Amniotic epithelial cell (primary cell): ENCODE data around the gene SDF2L1.
A peak's percentile ranks its signal among the peaks of the same experiment; 100 is the strongest.

ENCODE experiments used
- DNase-seq: peaks from one replicate; pipeline ENCODE4 v3.0.0-alpha.2; 2010; ENCODE audit warnings: low read depth

SDF2L1 gene

GRCh38 chr22:21622011-21622918, 19.8 kb upstream of the SDF2L1 start:
- DNase-seq: no peak

GRCh38 chr22:21622919-21623647, 19.0 kb upstream of the SDF2L1 start:
- no peak for DNase-seq

DNA sequence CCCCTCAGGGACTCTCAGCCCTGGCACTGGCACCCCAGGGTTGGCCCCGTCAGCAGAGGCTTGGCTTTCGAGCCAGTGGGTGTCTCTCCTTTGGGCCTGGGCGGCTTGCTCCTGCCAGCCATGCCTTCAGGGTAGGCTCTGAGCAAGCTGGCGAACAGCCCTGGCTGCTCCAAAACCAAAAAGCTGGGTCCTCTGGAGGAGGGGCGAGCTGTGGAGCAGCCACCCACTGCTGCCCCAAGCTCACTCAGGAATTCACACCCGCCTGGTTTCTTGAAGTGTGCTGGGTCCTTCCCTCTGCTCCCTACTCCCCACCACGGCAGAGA, 18.5 kb upstream of the SDF2L1 start:
- no peak for DNase-seq

DNA sequence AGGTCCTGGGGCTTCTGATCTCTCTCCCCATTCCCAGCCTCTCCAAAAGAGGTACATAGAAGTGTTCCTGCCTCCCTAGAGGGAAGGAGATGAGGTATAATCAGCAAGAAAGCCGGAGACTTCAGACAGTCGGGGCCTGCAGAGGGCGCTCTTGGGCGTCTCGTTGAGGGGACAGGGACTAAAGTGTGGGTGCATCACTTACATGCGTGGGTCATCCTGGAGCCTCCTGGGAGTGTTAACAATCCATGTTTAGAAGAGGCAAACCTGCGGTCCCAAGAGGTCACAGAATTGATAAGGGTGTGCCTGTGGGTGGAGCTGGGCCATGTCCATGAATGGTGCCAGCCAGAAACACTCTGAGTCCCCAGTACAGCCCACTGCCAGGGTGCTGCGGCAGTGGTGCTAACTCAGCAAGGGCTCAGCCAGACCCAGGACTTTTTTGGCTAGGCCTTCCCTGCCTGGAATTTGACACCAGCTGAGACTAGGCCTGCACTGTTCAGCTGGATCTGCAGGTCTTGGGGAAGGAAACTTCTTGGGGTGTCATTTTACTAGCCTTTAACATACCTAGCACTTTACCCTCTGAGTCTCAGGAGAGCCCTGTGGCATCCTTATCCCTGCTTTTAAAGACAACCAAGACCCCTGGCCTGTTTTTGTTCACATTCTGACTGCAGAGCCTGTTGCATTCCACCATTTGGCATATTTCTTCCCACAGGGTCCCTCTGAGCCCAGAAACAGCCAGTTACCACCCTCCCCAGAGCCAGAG, 17.8 kb upstream of the SDF2L1 start:
- no peak for DNase-seq

- DNase-seq: no peak
These were observed 17.0 kb upstream of the SDF2L1 start for GRCh38 chr22:21624880-21625791.

GRCh38 chr22:21626073-21626734, 15.9 kb upstream of the SDF2L1 start:
- no peak for DNase-seq

- DNase-seq: no peak
These were observed 15.2 kb upstream of the SDF2L1 start for GRCh38 chr22:21626735-21627469.

- no peak for DNase-seq
These were observed 13.5 kb upstream of the SDF2L1 start for GRCh38 chr22:21628386-21629254.

- peak; percentile 87 for DNase-seq
These were observed 12.6 kb upstream of the SDF2L1 start, which contains the start of gene YDJC for GRCh38 chr22:21629255-21630149. TSS of gene YDJC (minus strand) at chr22:21630022. CDS start at chr22:21630014, 8 bp downstream.

- DNase-seq: no peak
These were observed 11.1 kb upstream of the SDF2L1 start for GRCh38 chr22:21631025-21631424.

DNA sequence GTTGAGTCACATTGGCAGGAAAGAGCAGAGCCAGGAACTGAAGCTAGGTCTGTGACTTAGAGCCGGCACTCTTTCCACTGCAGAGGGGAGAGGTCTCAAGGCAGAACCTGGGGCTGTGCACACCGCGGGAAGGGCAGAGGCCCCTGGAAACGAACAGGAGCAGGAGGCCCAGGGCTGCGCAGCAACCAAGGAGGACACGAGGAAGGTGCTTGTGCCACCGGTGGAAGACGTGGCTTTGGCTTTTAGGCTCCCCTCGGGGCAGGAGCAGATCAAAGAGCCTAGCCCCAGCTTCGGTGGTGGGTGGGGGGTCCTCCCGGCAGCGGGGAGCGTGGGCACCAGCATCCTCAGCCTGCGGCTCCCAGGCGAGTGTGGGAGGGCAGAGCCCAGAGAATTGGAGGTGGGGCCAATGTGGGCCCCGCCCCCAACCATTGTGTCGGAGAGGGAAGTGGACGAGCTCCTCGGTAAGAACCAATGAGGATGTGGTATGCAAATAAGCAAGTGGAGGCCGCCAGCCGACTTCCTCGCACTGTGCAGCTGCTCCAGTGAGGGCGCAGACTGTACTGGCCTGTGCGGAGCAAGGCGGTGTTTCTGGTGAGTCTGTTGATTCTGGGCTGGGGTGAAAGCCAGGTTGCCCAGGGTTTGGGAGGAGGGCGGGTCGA, 9.7 kb upstream of the SDF2L1 start, which contains the start of gene CCDC116:
CCDC116 (plus strand) TSS at position 524 of the 659 bp plus-strand sequence. CDS start 422 bp downstream, outside the sequence.
- no peak for DNase-seq

DNA sequence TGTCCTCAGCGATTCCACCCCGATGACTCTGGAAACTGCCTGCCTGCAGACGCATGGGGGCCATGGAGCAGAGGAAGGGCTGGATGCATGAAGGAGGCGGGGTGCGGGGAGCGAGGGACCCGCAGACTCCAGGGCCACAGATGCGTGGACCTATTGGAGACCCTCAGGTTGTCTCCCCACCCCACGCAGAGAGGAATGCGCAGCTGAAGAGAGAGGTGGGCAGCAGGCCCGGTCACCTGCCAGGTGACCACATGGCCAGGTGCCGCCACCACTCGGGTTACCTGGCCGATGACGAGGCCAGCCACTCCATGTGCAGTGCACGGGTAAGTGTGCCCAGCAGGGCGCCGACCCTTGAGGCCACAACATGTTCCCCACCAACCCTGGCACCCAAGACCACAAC, 9.2 kb upstream of the SDF2L1 start:
- DNase-seq: no peak

GRCh38 chr22:21633481-21633880, 8.6 kb upstream of the SDF2L1 start:
- DNase-seq: no peak

GRCh38 chr22:21634081-21634480, 8.0 kb upstream of the SDF2L1 start:
- no peak for DNase-seq

DNA sequence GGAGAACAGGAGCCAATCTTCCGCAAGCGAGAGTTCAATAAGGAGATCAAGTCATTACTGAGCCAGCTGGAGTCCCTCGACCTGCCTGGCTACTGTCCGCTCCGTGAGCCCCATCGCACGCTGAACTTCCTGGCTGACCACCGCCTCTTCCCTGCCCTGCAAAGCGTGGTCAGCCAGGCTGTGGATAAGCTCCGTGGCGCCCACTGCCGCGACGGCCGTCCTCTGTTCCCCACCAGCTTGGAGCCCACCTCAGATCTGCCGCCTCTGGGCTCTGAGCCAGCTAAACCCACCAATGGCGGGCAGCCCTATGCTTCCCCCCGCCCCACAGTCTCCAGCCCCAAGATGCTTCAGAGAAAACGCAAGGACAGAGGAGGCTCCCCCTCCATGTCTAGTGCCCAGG, 7.3 kb upstream of the SDF2L1 start:
- DNase-seq: no peak

- no peak for DNase-seq
These were observed 6.2 kb upstream of the SDF2L1 start for GRCh38 chr22:21635771-21636510.
